ENCODE results near the gene GCNT1.
"Not testable (repeated sequence)": the region's sequence is repeated elsewhere in the genome, so short reads cannot be mapped to it uniquely, and the experiment has no call there.

GCNT1 gene

GRCh38 chr9:76444322-76444929 lies 14.6 kb upstream of the GCNT1 start:
- no peak for DNase-seq

GRCh38 chr9:76445976-76446375 lies 13.0 kb upstream of the GCNT1 start:
- peak in 1 of 2 experiments; percentile 3 for DNase-seq

GRCh38 chr9:76448501-76448900 lies 10.5 kb upstream of the GCNT1 start:
- no peak for DNase-seq

GRCh38 chr9:76451234-76451633 lies 7.7 kb upstream of the GCNT1 start:
- DNase-seq = no peak

- no peak for DNase-seq
Observed at GRCh38 chr9:76452839-76453238, 6.1 kb upstream of the GCNT1 start.

- DNase-seq = no peak
Observed at GRCh38 chr9:76453785-76454184, 5.2 kb upstream of the GCNT1 start.

GRCh38 chr9:76454311-76454710 lies 4.7 kb upstream of the GCNT1 start:
- no peak for DNase-seq

GRCh38 chr9:76456202-76456926 lies 2.6 kb upstream of the GCNT1 start:
- DNase-seq = peak; percentile 98

- DNase-seq = peak; percentile 67 to 79
Observed at GRCh38 chr9:76459694-76460635, 983 bp downstream of the GCNT1 start.

- no peak for DNase-seq
Observed at GRCh38 chr9:76462126-76462525, 3.1 kb downstream of the GCNT1 start.

- no peak for DNase-seq
Observed at GRCh38 chr9:76463211-76463610, 4.2 kb downstream of the GCNT1 start.

GRCh38 chr9:76464706-76465105 lies 5.7 kb downstream of the GCNT1 start:
- DNase-seq = no peak

- no peak for DNase-seq
Observed at GRCh38 chr9:76465442-76466298, 6.7 kb downstream of the GCNT1 start.

- no peak for DNase-seq
Observed at GRCh38 chr9:76466299-76466605, 7.3 kb downstream of the GCNT1 start.

- DNase-seq = no peak
Observed at GRCh38 chr9:76474419-76474818, 15.4 kb downstream of the GCNT1 start.

GRCh38 chr9:76475686-76476085 lies 16.7 kb downstream of the GCNT1 start:
- no peak for DNase-seq

- not testable (repeated sequence) for DNase-seq
Observed at GRCh38 chr9:76477818-76478217, 18.8 kb downstream of the GCNT1 start.

- no peak for DNase-seq
Observed at GRCh38 chr9:76478226-76478625, 19.2 kb downstream of the GCNT1 start.

GRCh38 chr9:76479337-76479736 lies 20.4 kb downstream of the GCNT1 start:
- DNase-seq = not testable (repeated sequence)

GRCh38 chr9:76486151-76486550 lies 27.2 kb downstream of the GCNT1 start:
- no peak for DNase-seq

GRCh38 chr9:76490249-76490990 lies 31.4 kb downstream of the GCNT1 start:
- peak; percentile 47 to 69 for DNase-seq

GRCh38 chr9:76491056-76491455 lies 32.1 kb downstream of the GCNT1 start:
- peak; percentile 26 to 30 for DNase-seq

All from Kasumi-1 (cell line).